Right renal cortex interstitium (tissue), 3 donors: ENCODE results near the gene UBE3B. TPM values are rescaled to one million over a fixed set of nuclear protein-coding genes. Genes with fewer than 3 reads are reported as not detected.

ENCODE experiments used
- polyA plus RNA-seq, 3 donors: library from polyadenylated mRNA; unstranded; fragments of 120-200 nt; gene quantifications; one replicate each; pipeline ENCODE4 v1.2.1, GENCODE V29; 2013; ENCODE audit not compliant: insufficient read length in 3 of 3

Gene UBE3B
- polyA plus RNA-seq, 3 donors: 28.0 to 33.3 (median 28.5) TPM

Other genes starting within 250 kb of the UBE3B start
- gene FOXN4, start 168.3 kb upstream of the UBE3B start, polyA plus RNA-seq: 1 to 10 TPM; 1.1 to 1.8 (median 1.3) TPM
- gene MYO1H, start 129.7 kb upstream of the UBE3B start, polyA plus RNA-seq: 1 to 10 TPM; 1.2 to 1.4 (median 1.3) TPM
- 10 to 100 TPM; 46.3 to 49.1 (median 46.6) TPM for gene KCTD10, start 334 bp upstream of the UBE3B start, polyA plus RNA-seq
- 10 to 100 TPM; 32.4 to 33.6 (median 32.5) TPM for gene MMAB, start 95.9 kb downstream of the UBE3B start, polyA plus RNA-seq
- gene MVK, start 96.2 kb downstream of the UBE3B start, polyA plus RNA-seq: 10 to 100 TPM; 20.0 to 20.6 (median 20.2) TPM
- 1 to 10 TPM; 6.4 to 8.5 (median 6.9) TPM for gene FAM222A, start 236.2 kb downstream of the UBE3B start, polyA plus RNA-seq